GM12878 (cell line): ENCODE results near the gene AGFG1. TPM values are rescaled to one million over a fixed set of nuclear protein-coding genes. Genes with fewer than 3 reads are reported as not detected.

Source experiments
- ATAC-seq: fragments of 200-7000 bp; cut with Tn5 transposase; 3 replicates; pipeline ENCODE4 v1.9.1; 2020; ENCODE audit warnings: mild to moderate bottlenecking, moderate library complexity
- BruUV-seq: library from RNA; stranded (reverse); fragments of 400-500 nt; replicated peaks from 2 replicates; lab custom pipeline; 2021; lab: Mats Ljungman, UMichigan
- CTCF ChIA-PET: fragments of 300-600 bp; sonication (Branson Sonifier 250); formaldehyde crosslinking; extraction: SDS; loops from one replicate; lab custom pipeline; 2021; ENCODE audit warnings: inconsistent platforms; lab: Yijun Ruan, JAX
- POLR2A ChIA-PET: fragments of 350-600 bp; formaldehyde crosslinking; extraction: SDS; loops from one replicate; lab custom pipeline; 2021; ENCODE audit warnings: inconsistent platforms; lab: Charles Lee
- RAD21 ChIA-PET: fragments of 300-600 bp; sonication (Branson Sonifier 250); formaldehyde crosslinking; loops from one replicate; lab custom pipeline; 2023; ENCODE audit warnings: antibody characterized with exemption; ENCODE audit not compliant: unreplicated experiment; lab: Charles Lee
- SMC1A ChIA-PET: fragments of 300-600 bp; sonication (Branson Sonifier 250); formaldehyde crosslinking; loops from one replicate; lab custom pipeline; 2023; ENCODE audit not compliant: unreplicated experiment, uncharacterized antibody; lab: Charles Lee
- DNase-seq: peaks from one replicate; pipeline ENCODE4 v3.0.0-alpha.2; 2011; ENCODE audit warnings: low read depth, low spot score
- FAIRE-seq: peaks from 3 replicates; lab custom pipeline; 2011; peaks lifted over from hg19 to GRCh38; lab: Jason Lieb, UNC
- H2AFZ ChIP-seq: 2 replicates; pipeline ENCODE4 v1.6.0; 2011; ENCODE audit warnings: low read depth, low read length, control low read depth; ENCODE audit not compliant: control insufficient read depth
- H3K27ac ChIP-seq: 2 replicates; pipeline ENCODE4 v1.5.1; 2011; ENCODE audit warnings: control low read depth; ENCODE audit not compliant: control insufficient read depth, insufficient read depth
- H3K27me3 ChIP-seq, 2 experiments: replicated peaks in 1 of 2; 2 replicates each; pipeline versions ENCODE4 v1.6.0 to v1.6.1; 2011; ENCODE audit warnings: low read length in 1 of 2; ENCODE audit not compliant: control insufficient read depth in 2 of 2, insufficient read depth in 2 of 2
- H3K36me3 ChIP-seq, 2 experiments: 2 replicates each; pipeline ENCODE4 v1.5.1; 2011; ENCODE audit warnings: low read length in 1 of 2; ENCODE audit not compliant: control insufficient read depth in 2 of 2, insufficient read depth in 2 of 2
- H3K4me1 ChIP-seq: 2 replicates; pipeline ENCODE4 v1.6.1; 2011; ENCODE audit warnings: mild to moderate bottlenecking, low read length, moderate library complexity, mixed read lengths; ENCODE audit not compliant: control insufficient read depth, insufficient read depth
- H3K4me2 ChIP-seq: 2 replicates; pipeline ENCODE4 v1.6.0; 2011; ENCODE audit warnings: control low read depth; ENCODE audit not compliant: control insufficient read depth, insufficient read depth
- H3K4me3 ChIP-seq: fragments of 200-600 bp; sonication (generic); 2 replicates; pipeline ENCODE4 v1.5.1; 2016
- H3K79me2 ChIP-seq: 2 replicates; pipeline ENCODE4 v1.6.0; 2011; ENCODE audit warnings: low read length; ENCODE audit not compliant: control insufficient read depth, insufficient read depth
- H3K9ac ChIP-seq: 2 replicates; pipeline ENCODE4 v1.8.0; 2011; ENCODE audit warnings: low read length, control low read depth, mixed read lengths; ENCODE audit not compliant: control insufficient read depth, insufficient read depth
- H3K9me3 ChIP-seq: replicated peaks from 3 replicates; pipeline ENCODE4 v1.5.1; 2011; ENCODE audit warnings: mild to moderate bottlenecking, low read length; ENCODE audit not compliant: control insufficient read depth, insufficient read depth
- H4K20me1 ChIP-seq: 2 replicates; pipeline ENCODE4 v1.6.0; 2011; ENCODE audit not compliant: control insufficient read depth, insufficient read depth
- CHD2 ChIP-seq: IDR thresholded peaks from 2 replicates; pipeline ENCODE4 v1.6.1; 2011; ENCODE audit warnings: low read depth, low read length, improper control_type of control experiment, borderline replicate concordance
- CHD4 ChIP-seq: fragments of 200-600 bp; sonication (generic); IDR thresholded peaks from 2 replicates; pipeline ENCODE4 v1.6.1; 2016; ENCODE audit warnings: mild to moderate bottlenecking
- DPF2 ChIP-seq: fragments of 450-650 bp; IDR thresholded peaks from 2 replicates; pipeline ENCODE4 v1.6.1; 2017; ENCODE audit warnings: mild to moderate bottlenecking
- EGR1 ChIP-seq, 2 experiments: IDR thresholded peaks; 1 replicate in 1 of 2; 2 replicates in 1 of 2; pipeline ENCODE4 v1.6.1; 2011 to 2012; ENCODE audit warnings: low read depth in 2 of 2, low read length in 2 of 2, borderline replicate concordance in 1 of 2, mild to moderate bottlenecking in 1 of 2, moderate library complexity in 1 of 2
- FOS ChIP-seq: IDR thresholded peaks from 3 replicates; pipeline ENCODE4 v1.6.1; 2011; ENCODE audit warnings: borderline replicate concordance; ENCODE audit not compliant: insufficient read length; ENCODE audit errors: extremely low read depth
- IRF3 ChIP-seq: fragments of 450-650 bp; IDR thresholded peaks from 2 replicates; pipeline ENCODE4 v1.6.1; 2014; ENCODE audit warnings: mild to moderate bottlenecking
- JUNB ChIP-seq: IDR thresholded peaks from 2 replicates; pipeline ENCODE4 v1.6.1; 2016; ENCODE audit warnings: antibody characterized with exemption, mild to moderate bottlenecking
- KLF5 ChIP-seq: fragments of 450-650 bp; IDR thresholded peaks from 2 replicates; pipeline ENCODE4 v1.6.1; 2014; ENCODE audit warnings: mild to moderate bottlenecking; ENCODE audit not compliant: partially characterized antibody
- MYC ChIP-seq: IDR thresholded peaks from 2 replicates; pipeline ENCODE4 v1.6.1; 2011; ENCODE audit warnings: mild to moderate bottlenecking, low read length, moderate library complexity, inconsistent platforms; ENCODE audit not compliant: insufficient read depth, insufficient replicate concordance, insufficient read length, severe bottlenecking
- NBN ChIP-seq: fragments of 450-650 bp; IDR thresholded peaks from 2 replicates; pipeline ENCODE4 v1.6.1; 2016
- NR2C1 ChIP-seq: fragments of 450-650 bp; IDR thresholded peaks from 2 replicates; pipeline ENCODE4 v1.6.1; 2017; ENCODE audit warnings: antibody characterized with exemption, mild to moderate bottlenecking, moderate library complexity
- RB1 ChIP-seq: fragments of 450-650 bp; formaldehyde crosslinking; IDR thresholded peaks from 2 replicates; pipeline ENCODE4 v1.6.1; 2017; ENCODE audit warnings: mild to moderate bottlenecking, borderline replicate concordance
- SMC3 ChIP-seq: IDR thresholded peaks from 2 replicates; pipeline ENCODE4 v1.6.1; 2011; ENCODE audit warnings: low read length, improper control_type of control experiment, borderline replicate concordance
- USF2 ChIP-seq: IDR thresholded peaks from 2 replicates; pipeline ENCODE4 v1.6.1; 2011; ENCODE audit warnings: low read depth, low read length, improper control_type of control experiment, borderline replicate concordance
- ZSCAN29 ChIP-seq: fragments of 450-650 bp; IDR thresholded peaks from 2 replicates; pipeline ENCODE4 v1.6.1; 2017; ENCODE audit warnings: mild to moderate bottlenecking, moderate library complexity
- ZZZ3 ChIP-seq: IDR thresholded peaks from 2 replicates; pipeline ENCODE4 v1.6.1; 2011; ENCODE audit warnings: low read depth; ENCODE audit not compliant: control insufficient read depth, insufficient read length
- WGBS: methylation state at CpG from one replicate; pipeline ENCODE4 v1.1.6; 2016; ENCODE audit warnings: low lambda C conversion rate; ENCODE audit not compliant: insufficient replicate concordance, insufficient coverage; ENCODE audit errors: missing lambda C conversion rate; 5-methylcytosine and 5-hydroxymethylcytosine counted together
- in situ Hi-C: fragments of 300-500 bp; cut with MboI; formaldehyde crosslinking; loops from 9 replicates; pipeline ENCODE4 v1.14.3; 2018; ENCODE audit warnings: mixed read lengths
- intact Hi-C: fragments of 100-400 bp; cut with micrococcal nuclease; formaldehyde crosslinking; loops from one replicate; pipeline ENCODE4 v1.14.2; 2022; ENCODE audit not compliant: unreplicated experiment
- polyA plus RNA-seq, 11 experiments: library from polyadenylated mRNA; depleted of rRNA in 4 of 11; unstranded in 6 of 11; stranded (reverse) in 5 of 11; fragments of >200 nt; fragmentation: Nextera tagmentation in 4 of 11; fragmentation: Illumina TruSeq in 1 of 11; extraction: Ambion mirVana in 4 of 11; extraction: Trizol in 1 of 11; gene quantifications; 1 replicate in 1 of 11; 2 replicates in 10 of 11; pipeline versions ENCODE4 v1.2.1 to v1.2.3, GENCODE V29; 2011 to 2016; ENCODE audit warnings: inconsistent platforms in 2 of 11, missing spikeins in 2 of 11, low read depth in 1 of 11
- total RNA-seq, 4 experiments: library from RNA; depleted of rRNA in 3 of 4; stranded (reverse); fragments of >200 nt in 3 of 4; fragmentation: Illumina TruSeq in 1 of 4; extraction: Trizol in 1 of 4; gene quantifications; 2 replicates each; pipeline versions ENCODE4 v1.2.1 to v1.2.3, GENCODE V29; 2013 to 2021

AGFG1 gene
- total and polyA plus RNA-seq, 10 of the 15 experiments (the other 5 are each of a cell fraction or from before 2014, with no cell fraction given): 7.3 to 243 (median 81.7) TPM

DNA sequence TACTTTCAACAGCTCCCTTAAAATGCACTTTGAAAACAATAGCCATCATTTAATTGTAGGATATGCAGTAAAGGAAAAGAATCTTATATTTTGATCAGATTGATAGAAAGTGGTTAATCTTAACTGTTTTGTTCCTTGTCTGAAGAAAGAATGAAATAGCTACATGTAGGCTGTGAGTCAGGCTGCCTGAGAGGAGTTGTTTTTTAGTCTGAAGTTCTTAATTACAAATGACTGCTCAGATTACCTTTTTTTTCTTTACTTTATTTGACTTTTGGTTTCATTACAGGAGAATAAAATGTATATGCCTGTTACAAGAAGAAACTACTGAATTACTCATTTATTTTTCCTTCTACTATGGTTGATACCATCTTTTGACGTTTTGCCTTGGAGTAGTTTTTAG, 56.8 kb downstream of the AGFG1 start:
- intact Hi-C loops (no loop called here), in situ Hi-C loops (no loop called here)
- H3K79me2 ChIP-seq: no peaks in the 10 kb centered on the region
- POLR2A ChIA-PET: no interaction called here
- H3K4me2 ChIP-seq: no peak overlapping the region
- H2AFZ ChIP-seq: no peak overlapping the region
- SMC1A ChIA-PET: interaction anchor here (1.2 kb wide), 1 partner anchor 9 kb away, joined by 3 read pairs; no protein-coding TSS in a partner anchor
- no peak overlapping the region for H3K9ac ChIP-seq
- DNase-seq (no peak), ATAC-seq (no peak), FAIRE-seq (no peak)
- no peak overlapping the region for H3K27ac ChIP-seq
- CTCF ChIA-PET: interaction anchor here (0.6 to 3.6 kb wide), 3 partner anchors 17 to 122 kb away, joined by 3 to 19 read pairs (median 3); no protein-coding TSS in a partner anchor
- H3K9me3 ChIP-seq: no peaks in the 10 kb centered on the region
- 0 out of 2 replicates have a peak, but pooled peaks cover under 1% of the 10 kb centered on the region for H3K4me1 ChIP-seq
- H3K4me3 ChIP-seq: no peak overlapping the region
- H3K27me3 ChIP-seq: no peaks in the 10 kb centered on the region
- RAD21 ChIA-PET: no interaction called here
- H3K36me3 ChIP-seq: peaks cover 4 to 16% of the 10 kb centered on the region in 2 experiments; a peak in 3 of 4 replicates
- TF ChIP-seq NBN: no peak
- no peak for TF ChIP-seq KLF5
- TF ChIP-seq SMC3: no peak
- TF ChIP-seq ZSCAN29: no peak
- TF ChIP-seq NR2C1: no peak
- no peak for TF ChIP-seq EGR1 (IDR thresholded peaks at IDR 0.05; ENCODE audit: borderline replicate concordance in 1 of 2, low read depth in 2 of 2, low read length in 2 of 2)
- 0% methylated on average over 1 of the region's 1 CpG for WGBS
- H4K20me1 ChIP-seq: no peaks in the 10 kb centered on the region
- BruUV-seq: no TSS peak

- WGBS: 98% methylated on average over 2 of the region's 2 CpGs
- DNase-seq (no peak), FAIRE-seq (no peak), ATAC-seq (no peak)
- H3K9me3 ChIP-seq: no peaks in the 10 kb centered on the region
- no peak overlapping the region for H3K4me2 ChIP-seq
- intact Hi-C loops (loop anchor here (2.0 kb wide), 1 partner anchor 17 kb away; no protein-coding TSS in a partner anchor), in situ Hi-C loops (no loop called here)
- no peak overlapping the region for H3K9ac ChIP-seq
- no peaks in the 10 kb centered on the region for H4K20me1 ChIP-seq
- BruUV-seq: no TSS peak
- no peak overlapping the region for H3K27ac ChIP-seq
- peaks cover 3 to 13% of the 10 kb centered on the region in 2 experiments; a peak in 3 of 4 replicates for H3K36me3 ChIP-seq
- RAD21 ChIA-PET: interaction anchor here (0.6 kb wide), 1 partner anchor 165 kb away, joined by 3 read pairs; no protein-coding TSS in a partner anchor
- no peaks in the 10 kb centered on the region for H3K27me3 ChIP-seq
- no peaks in the 10 kb centered on the region for H3K79me2 ChIP-seq
- POLR2A ChIA-PET: interaction anchor here (0.5 kb wide), 1 partner anchor 23 kb away, joined by 7 read pairs; no protein-coding TSS in a partner anchor
- CTCF ChIA-PET: interaction anchor here (0.6 to 3.6 kb wide), 3 partner anchors 16 to 124 kb away, joined by 3 to 19 read pairs (median 3); no protein-coding TSS in a partner anchor
- H3K4me1 ChIP-seq: peaks cover 11% of the 10 kb centered on the region
- SMC1A ChIA-PET: interaction anchor here (2.1 kb wide), 1 partner anchor 123 kb away, joined by 8 read pairs; no protein-coding TSS in a partner anchor
- H2AFZ ChIP-seq: no peak overlapping the region
- no peak overlapping the region for H3K4me3 ChIP-seq
- no peak for TF ChIP-seq ZZZ3
- TF ChIP-seq FOS: no peak
- no peak for TF ChIP-seq IRF3
- no peak for TF ChIP-seq MYC
- TF ChIP-seq JUNB: no peak
- no peak for TF ChIP-seq DPF2
- TF ChIP-seq NBN: no peak
- no peak for TF ChIP-seq CHD2
- no peak for TF ChIP-seq RB1
- TF ChIP-seq ZSCAN29: no peak
- TF ChIP-seq CHD4: no peak
- TF ChIP-seq USF2: no peak
These were observed 57.9 kb downstream of the AGFG1 start for GRCh38 chr2:227529871-227530270.
